H1 (cell line): ENCODE measurements around the gene PCNA.

ENCODE experiments used
- ATF3 ChIP-seq: IDR thresholded peaks from 2 replicates; pipeline ENCODE4 v1.6.1; 2011; ENCODE audit warnings: low read depth, mild to moderate bottlenecking, low read length; ENCODE audit not compliant: insufficient read depth
- CEBPB ChIP-seq: IDR thresholded peaks from 2 replicates; pipeline ENCODE4 v1.6.1; 2012; ENCODE audit warnings: low read depth, low read length
- CTCF ChIP-seq, 3 experiments: IDR thresholded peaks; 1 replicate in 2 of 3; 2 replicates in 1 of 3; pipeline versions ENCODE4 v1.5.1 to v1.6.1; 2011; ENCODE audit warnings: low read length in 3 of 3, mild to moderate bottlenecking in 3 of 3, inconsistent platforms in 2 of 3, low read depth in 1 of 3, moderate library complexity in 1 of 3; ENCODE audit not compliant: insufficient read depth in 1 of 3; ENCODE audit errors: control extremely low read depth in 1 of 3
- EZH2 ChIP-seq: fragments of 200-600 bp; sonication (generic); IDR thresholded peaks from 2 replicates; pipeline ENCODE4 v1.7.1; 2012; ENCODE audit warnings: low read depth, mild to moderate bottlenecking, moderate library complexity, low read length, inconsistent platforms; ENCODE audit not compliant: severe bottlenecking
- MAFK ChIP-seq: IDR thresholded peaks from 2 replicates; pipeline ENCODE4 v1.6.1; 2012; ENCODE audit warnings: low read depth, mild to moderate bottlenecking, improper control_type of control experiment, low read length
- MAX ChIP-seq: IDR thresholded peaks from 2 replicates; pipeline ENCODE4 v1.6.1; 2012; ENCODE audit warnings: inconsistent platforms
- POLR2A ChIP-seq, 2 experiments: IDR thresholded peaks; 1 replicate in 1 of 2; 2 replicates in 1 of 2; pipeline ENCODE4 v1.6.1; 2011; ENCODE audit warnings: low read depth in 2 of 2, low read length in 2 of 2, mild to moderate bottlenecking in 2 of 2; ENCODE audit errors: control extremely low read depth in 1 of 2
- POLR2AphosphoS5 ChIP-seq: IDR thresholded peaks from 2 replicates; pipeline ENCODE4 v1.6.1; 2011; ENCODE audit warnings: low read depth, low read length
- RBBP5 ChIP-seq: IDR thresholded peaks from 2 replicates; pipeline ENCODE4 v1.7.1; 2012; ENCODE audit warnings: low read depth, mild to moderate bottlenecking, inconsistent platforms, low read length, moderate library complexity, borderline replicate concordance
- SAP30 ChIP-seq: fragments of 300-600 bp; sonication (generic); IDR thresholded peaks from 2 replicates; pipeline ENCODE4 v1.7.1; 2012; ENCODE audit warnings: low read length, moderate library complexity, mild to moderate bottlenecking, inconsistent platforms; ENCODE audit not compliant: insufficient read depth, insufficient replicate concordance
- TAF1 ChIP-seq: IDR thresholded peaks from 2 replicates; pipeline ENCODE4 v1.6.1; 2011; ENCODE audit warnings: mild to moderate bottlenecking, low read depth, low read length
- TCF12 ChIP-seq: IDR thresholded peaks from 2 replicates; pipeline ENCODE4 v1.6.1; 2011; ENCODE audit warnings: low read depth, mild to moderate bottlenecking, low read length
- YY1 ChIP-seq: IDR thresholded peaks from 2 replicates; pipeline ENCODE4 v1.6.1; 2011; ENCODE audit warnings: low read depth, mild to moderate bottlenecking, low read length
- ZNF274 ChIP-seq: IDR thresholded peaks from 2 replicates; pipeline ENCODE4 v1.7.0; 2012; ENCODE audit warnings: low read length, borderline replicate concordance; ENCODE audit errors: extremely low read depth

GRCh38 chr20:5153612-5154542 lies 34.1 kb upstream of the PCNA start:
- no peak for TF ChIP-seq TAF1
- no peak for TF ChIP-seq CTCF (IDR thresholded peaks at IDR 0.05; ENCODE audit: control extremely low read depth in 1 of 3, insufficient read depth in 1 of 3, low read depth in 1 of 3, low read length in 3 of 3)
- TF ChIP-seq MAX, result no peak
- no peak for TF ChIP-seq POLR2A (IDR thresholded peaks at IDR 0.05; ENCODE audit: control extremely low read depth in 1 of 2, low read depth in 2 of 2, low read length in 2 of 2)
- no peak for TF ChIP-seq RBBP5
- no peak for TF ChIP-seq EZH2
- TF ChIP-seq YY1, result no peak
- TF ChIP-seq SAP30, result no peak
- TF ChIP-seq POLR2AphosphoS5, result no peak
- no peak for TF ChIP-seq ATF3
- no peak for TF ChIP-seq TCF12
- TF ChIP-seq ZNF274, result no peak
- no peak for TF ChIP-seq CEBPB
- TF ChIP-seq MAFK, result no peak
